CD1c-positive myeloid dendritic cell (primary cell): ENCODE results near the gene XKR3.
"Not testable (repeated sequence)": the region's sequence is repeated elsewhere in the genome, so short reads cannot be mapped to it uniquely, and the experiment has no call there.

Source experiments
- DNase-seq: peaks from one replicate; pipeline ENCODE4 v3.0.0-alpha.2; 2016; ENCODE audit errors: extremely low spot score

The XKR3 gene

DNA sequence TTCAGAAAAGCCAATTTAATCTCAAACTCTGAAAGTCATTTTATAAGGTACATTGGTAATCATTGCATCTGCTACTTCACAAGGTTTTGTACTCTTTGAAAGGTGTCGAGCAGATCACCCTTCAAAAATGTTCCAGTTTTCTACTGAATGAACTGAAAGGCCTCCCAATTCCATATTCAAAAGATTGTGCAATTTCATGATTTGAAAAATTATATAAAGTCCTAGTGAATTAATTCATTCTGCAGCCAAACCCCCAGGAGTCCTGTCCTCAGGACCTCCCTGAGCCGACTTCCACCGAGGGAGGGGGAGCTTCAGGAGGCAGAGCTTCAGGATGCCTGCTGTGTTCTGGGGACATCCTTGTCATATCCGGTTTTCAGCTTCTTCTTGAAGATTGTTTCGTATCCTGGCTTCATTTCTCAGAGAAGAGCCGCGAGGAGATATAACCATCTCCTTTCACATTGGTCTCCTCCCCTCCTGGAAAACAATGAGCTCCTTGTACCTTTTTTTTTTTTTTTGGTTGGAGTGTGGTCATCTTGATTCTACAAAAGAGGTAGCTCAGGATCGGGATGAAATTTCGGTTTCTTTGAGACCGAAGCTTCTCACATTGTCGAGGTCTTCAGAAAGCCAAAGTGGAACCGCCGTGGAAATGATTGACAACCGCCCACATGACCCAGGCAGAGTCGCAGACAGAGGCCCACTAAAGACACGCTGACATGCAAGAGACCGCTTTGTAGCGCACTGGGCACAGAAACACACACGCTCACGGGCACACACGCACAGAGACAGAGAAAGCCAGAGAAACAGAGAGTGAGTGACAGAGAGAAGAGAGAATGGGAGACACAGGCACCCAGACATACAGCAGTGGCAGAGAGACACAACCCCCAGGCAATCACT, 77.7 kb downstream of the XKR3 start:
- DNase-seq, result not testable (repeated sequence)

DNA sequence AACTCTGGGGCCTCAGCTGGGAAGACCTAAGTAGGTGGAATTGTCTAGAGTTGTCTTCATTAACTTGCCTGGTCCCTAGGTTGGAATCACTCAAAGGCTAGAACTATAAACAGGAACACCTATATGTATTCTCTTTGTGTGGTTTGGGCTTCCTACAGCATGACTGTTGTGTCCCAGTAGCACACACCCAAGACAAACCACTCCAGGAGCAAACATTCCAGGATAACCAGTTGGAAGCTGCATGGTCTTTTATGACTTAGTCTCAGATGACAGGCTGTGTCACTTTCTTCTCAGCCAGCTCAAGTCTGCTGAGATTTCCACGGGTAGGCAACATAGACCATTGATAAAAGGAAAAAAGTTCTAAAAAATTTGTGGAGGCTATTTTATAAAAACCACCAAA, 90.9 kb downstream of the XKR3 start:
- not testable (repeated sequence) for DNase-seq
